MM.1S (cell line): ENCODE measurements around the gene SORBS2.

ENCODE experiments used
- CTCF ChIP-seq: fragments of 300-600 bp; sonication (generic); IDR thresholded peaks from 2 replicates; pipeline ENCODE4 v1.5.1; 2016; ENCODE audit warnings: antibody characterized with exemption, low read length, mixed read lengths
- EZH2 ChIP-seq: fragments of 300-600 bp; sonication (generic); optimal IDR thresholded peaks from 2 replicates; pipeline ENCODE3; 2017; ENCODE audit warnings: low read depth, mild to moderate bottlenecking, antibody characterized with exemption, low read length, mixed read lengths
- EZH2phosphoT487 ChIP-seq: fragments of 300-600 bp; sonication (generic); IDR thresholded peaks from 2 replicates; pipeline ENCODE4 v1.6.1; 2018; ENCODE audit warnings: antibody characterized with exemption, low read length

- TF ChIP-seq CTCF: no peak
- TF ChIP-seq EZH2: no peak
- no peak for TF ChIP-seq EZH2phosphoT487
Measured at GRCh38 chr4:185540040-185540439, 272.0 kb downstream of the SORBS2 start.
